HFF-Myc (cell line): ENCODE data around the gene LMX1B.
"Not testable (repeated sequence)": the region's sequence is repeated elsewhere in the genome, so short reads cannot be mapped to it uniquely, and the experiment has no call there.

Source experiments
- DNase-seq: peaks from one replicate; pipeline ENCODE4 v3.0.0-alpha.2; 2011; ENCODE audit warnings: low read depth; ENCODE audit errors: extremely low read depth
- H3K4me3 ChIP-seq: replicated peaks from 2 replicates; pipeline ENCODE4 v1.5.1; 2011; ENCODE audit warnings: low read depth, mild to moderate bottlenecking, control low read depth, low read length
- CTCF ChIP-seq: IDR thresholded peaks from 2 replicates; pipeline ENCODE4 v1.5.1; 2012; ENCODE audit warnings: mild to moderate bottlenecking, low read depth, low read length, control low read depth; ENCODE audit errors: missing control alignments

LMX1B gene

GRCh38 chr9:126703866-126704156 is 90.1 kb downstream of the LMX1B start:
- no peak overlapping the region for H3K4me3 ChIP-seq
- TF ChIP-seq CTCF, result no peak
- no peak for DNase-seq

- no peak overlapping the region for H3K4me3 ChIP-seq
- no peak for TF ChIP-seq CTCF
Observed at GRCh38 chr9:126704157-126704891, 90.6 kb downstream of the LMX1B start.

DNA sequence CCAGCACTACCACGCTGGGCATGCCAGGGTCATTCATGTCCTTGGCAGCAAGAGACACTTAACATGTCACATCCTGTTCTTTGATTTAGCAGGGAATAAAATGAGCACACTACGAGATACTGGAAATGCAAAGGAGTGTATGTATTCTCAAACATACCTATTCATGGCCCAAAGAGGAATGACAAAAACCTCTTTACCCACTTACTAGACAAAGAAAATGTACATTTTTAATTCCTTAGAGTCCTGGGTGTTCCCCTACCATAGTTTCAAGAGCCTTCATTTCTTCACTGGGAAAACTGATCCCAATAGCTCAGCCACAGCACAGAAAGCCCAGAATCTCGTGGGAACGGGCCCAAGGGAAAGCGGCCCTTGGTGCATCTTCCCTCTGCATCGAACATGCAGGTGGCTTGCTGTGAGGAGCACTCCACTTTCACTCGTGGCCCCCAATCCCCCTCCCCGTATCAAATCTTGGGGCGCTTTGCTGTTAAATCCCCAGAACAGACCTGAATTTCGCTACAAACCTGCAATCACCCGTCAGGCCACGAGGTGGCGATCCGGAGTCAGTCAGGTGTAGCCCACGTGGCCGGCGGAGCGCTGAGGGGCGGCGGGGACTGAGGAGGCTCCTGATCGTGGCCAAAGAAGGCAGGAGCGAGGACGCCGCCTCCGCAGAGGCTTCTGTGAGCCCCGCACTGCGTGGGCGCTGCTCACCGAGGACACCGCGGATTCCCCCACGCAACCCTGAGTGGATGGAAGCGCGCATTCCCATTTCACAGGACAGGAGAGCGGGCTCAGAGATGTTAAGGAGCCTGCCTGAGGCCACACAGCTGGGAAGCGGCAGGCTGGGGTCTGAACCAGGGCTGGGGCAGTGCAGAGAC is 91.4 kb downstream of the LMX1B start:
- no peak overlapping the region for H3K4me3 ChIP-seq
- peak; percentile 35 for DNase-seq
- peak; percentile 87 for TF ChIP-seq CTCF

More at GRCh38 chr9:126704157-126704891, 90.6 kb downstream of the LMX1B start:
- no peak for DNase-seq

DNA sequence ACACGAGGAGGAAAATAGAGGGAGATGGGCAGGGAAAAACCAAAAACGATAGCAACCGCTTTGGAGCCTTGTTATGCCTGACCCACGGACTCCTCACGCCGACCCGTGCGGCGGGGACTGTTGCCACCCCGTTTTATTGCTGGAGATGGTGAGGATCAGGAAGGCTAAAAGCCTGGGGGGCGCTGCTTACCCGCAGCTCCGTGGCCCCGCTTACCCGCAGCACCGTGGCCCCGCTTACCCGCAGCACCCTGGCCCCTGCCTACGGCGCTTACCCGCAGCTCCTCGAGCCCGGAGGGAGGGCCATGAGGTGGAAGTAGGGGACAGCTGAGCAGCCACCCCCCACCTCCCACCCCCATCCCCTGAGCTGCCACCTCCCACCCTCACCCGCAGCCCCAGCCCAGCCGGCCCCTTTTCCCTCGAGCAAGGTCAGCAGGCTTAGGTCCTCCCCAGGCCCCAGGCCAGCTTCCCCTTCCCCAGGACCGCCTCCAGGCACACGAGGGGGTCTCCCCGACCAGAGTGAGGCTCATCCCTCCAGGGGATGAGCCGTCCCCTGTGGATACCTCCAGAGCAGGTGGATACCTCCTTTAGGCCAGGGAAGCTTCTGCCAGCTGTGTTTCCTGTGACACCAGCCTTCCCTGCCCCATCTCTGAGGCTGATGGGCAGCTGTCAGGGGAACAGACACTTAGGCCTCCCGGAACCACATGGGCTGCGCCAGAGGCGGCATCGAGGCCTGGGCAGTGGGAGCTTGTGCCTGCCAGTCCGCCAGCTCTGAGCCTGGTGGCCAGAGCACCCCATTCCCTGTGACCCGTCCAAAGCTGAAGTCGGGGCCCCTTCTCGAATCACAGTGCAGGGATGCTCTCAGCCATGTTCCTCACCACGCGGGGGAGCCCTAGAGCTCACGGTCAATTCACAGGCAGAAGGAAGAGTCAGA is 92.3 kb downstream of the LMX1B start:
- DNase-seq, result no peak
- no peak overlapping the region for H3K4me3 ChIP-seq
- TF ChIP-seq CTCF, result peak; percentile 74

GRCh38 chr9:126706698-126707053 is 92.9 kb downstream of the LMX1B start:
- no peak for TF ChIP-seq CTCF
- DNase-seq, result no peak
- H3K4me3 ChIP-seq, result no peak overlapping the region

- DNase-seq, result no peak
- no peak overlapping the region for H3K4me3 ChIP-seq
- TF ChIP-seq CTCF, result no peak
Observed at GRCh38 chr9:126707083-126707482, 93.4 kb downstream of the LMX1B start.

DNA sequence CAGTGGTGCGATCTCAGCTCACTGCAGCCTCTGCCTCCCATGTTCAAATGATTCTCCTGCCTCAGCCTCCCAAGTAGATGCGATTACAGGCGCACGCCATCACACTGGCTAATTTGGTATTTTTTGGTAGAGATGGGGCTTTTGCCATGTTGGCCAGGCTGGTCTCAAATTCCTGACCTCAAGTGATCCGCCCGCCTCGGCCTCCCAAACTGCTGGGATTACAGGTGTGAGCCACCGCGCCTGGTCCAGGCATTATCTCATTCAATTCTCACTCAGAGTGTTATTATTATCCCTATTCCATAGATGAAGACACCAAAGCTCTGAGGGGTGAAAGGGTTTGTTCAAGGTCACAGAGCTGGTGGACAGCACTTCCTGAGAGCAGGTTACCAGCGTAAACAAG is 94.0 kb downstream of the LMX1B start:
- not testable (repeated sequence) for DNase-seq, H3K4me3 ChIP-seq
